Activated B cell treated with CpG ODN at 0.5 μM for 24 hours (primary cell): ENCODE results near the gene COL23A1. TPM values are rescaled to one million over a fixed set of nuclear protein-coding genes. Genes with fewer than 3 reads are reported as not detected.

Experiments used
- ATAC-seq: fragments of 200-7000 bp; cut with Tn5 transposase; one replicate; pipeline ENCODE4 v1.10.0; 2021; ENCODE audit warnings: low read depth, mild to moderate bottlenecking, moderate library complexity
- CTCF ChIA-PET: fragments of 350-600 bp; sonication (Branson Sonifier 250); formaldehyde crosslinking; loops from one replicate; lab custom pipeline; 2021; ENCODE audit warnings: antibody characterized with exemption; lab: Charles Lee
- POLR2A ChIA-PET: fragments of 350-600 bp; sonication (Branson Sonifier 250); formaldehyde crosslinking; loops from one replicate; lab custom pipeline; 2021; ENCODE audit warnings: antibody characterized with exemption; lab: Charles Lee
- DNase-seq: peaks from one replicate; pipeline ENCODE4 v3.0.0; 2022
- H3K27ac Mint-ChIP-seq: one replicate; pipeline ENCODE4 v1.8.0; 2020; ENCODE audit warnings: mixed read lengths
- H3K27me3 Mint-ChIP-seq: one replicate; pipeline ENCODE4 v1.8.0; 2021; ENCODE audit warnings: mixed read lengths
- H3K36me3 Mint-ChIP-seq: one replicate; pipeline ENCODE4 v1.8.0; 2021; ENCODE audit warnings: low read depth, mixed read lengths
- H3K4me1 Mint-ChIP-seq: one replicate; pipeline ENCODE4 v1.8.0; 2021; ENCODE audit warnings: mixed read lengths
- H3K4me3 Mint-ChIP-seq: one replicate; pipeline ENCODE4 v1.8.0; 2020; ENCODE audit warnings: mild to moderate bottlenecking, mixed read lengths
- H3K9me3 Mint-ChIP-seq: one replicate; pipeline ENCODE4 v1.8.0; 2020; ENCODE audit warnings: mixed read lengths
- CTCF ChIP-seq: fragments of 200-600 bp; IDR thresholded peaks from one replicate; pipeline ENCODE4 v1.8.0; 2022; ENCODE audit warnings: antibody characterized with exemption, mild to moderate bottlenecking
- intact Hi-C: fragments of 100-400 bp; cut with micrococcal nuclease; formaldehyde crosslinking; loops from one replicate; pipeline ENCODE4 v1.15.1; 2024
- total RNA-seq: library from RNA; stranded (reverse); gene quantifications from 2 replicates; pipeline ENCODE4 v1.2.3, GENCODE V29; 2022

Gene COL23A1
- total RNA-seq, 1 donor from 2014 or later, result not detected

GRCh38 chr5:178357678-178358077 lies 232.5 kb downstream of the COL23A1 start:
- DNase-seq (no peak), ATAC-seq (no peak)
- TF ChIP-seq CTCF, result no peak
- Mint-ChIP-seq H3K27me3 (peaks cover 18% of the 10 kb centered on the region), H3K4me3 (no peak overlapping the region), H3K4me1 (peaks cover 3% of the 10 kb centered on the region), H3K27ac (no peak overlapping the region), H3K36me3 (no peaks in the 10 kb centered on the region), H3K9me3 (no peaks in the 10 kb centered on the region)
- intact Hi-C loops, result no loop called here
- CTCF ChIA-PET, result no interaction called here
- POLR2A ChIA-PET, result no interaction called here

- intact Hi-C loops, result no loop called here
- no peak for TF ChIP-seq CTCF
- no peak for DNase-seq
- ChIA-PET CTCF (no interaction called here), POLR2A (no interaction called here)
- peaks cover 18% of the 10 kb centered on the region for H3K27me3 Mint-ChIP-seq
- no peak overlapping the region for H3K27ac Mint-ChIP-seq
- ATAC-seq, result no peak
- no peaks in the 10 kb centered on the region for H3K36me3 Mint-ChIP-seq
- no peaks in the 10 kb centered on the region for H3K9me3 Mint-ChIP-seq
- H3K4me3 Mint-ChIP-seq, result no peak overlapping the region
- peaks cover 3% of the 10 kb centered on the region for H3K4me1 Mint-ChIP-seq
Observed at GRCh38 chr5:178357121-178357521, 233.1 kb downstream of the COL23A1 start.

- ChIA-PET POLR2A (no interaction called here), CTCF (no interaction called here)
- no peak overlapping the region for H3K4me3 Mint-ChIP-seq
Observed at GRCh38 chr5:178356431-178356872, 233.7 kb downstream of the COL23A1 start.

GRCh38 chr5:178355671-178356070 lies 234.5 kb downstream of the COL23A1 start:
- TF ChIP-seq CTCF, result no peak
- H3K4me3 Mint-ChIP-seq, result no peak overlapping the region
- H3K36me3 Mint-ChIP-seq, result no peaks in the 10 kb centered on the region
- DNase-seq (no peak), ATAC-seq (no peak)
- ChIA-PET POLR2A (no interaction called here), CTCF (no interaction called here)
- no peak overlapping the region for H3K27ac Mint-ChIP-seq
- intact Hi-C loops, result no loop called here
- H3K4me1 Mint-ChIP-seq, result peaks cover 3% of the 10 kb centered on the region
- H3K27me3 Mint-ChIP-seq, result peaks cover 18% of the 10 kb centered on the region
- no peaks in the 10 kb centered on the region for H3K9me3 Mint-ChIP-seq

More at GRCh38 chr5:178356431-178356872, 233.7 kb downstream of the COL23A1 start:
- intact Hi-C loops, result no loop called here
- no peak for ATAC-seq
- no peak overlapping the region for H3K27ac Mint-ChIP-seq
- H3K9me3 Mint-ChIP-seq, result no peaks in the 10 kb centered on the region
- no peaks in the 10 kb centered on the region for H3K36me3 Mint-ChIP-seq
- H3K27me3 Mint-ChIP-seq, result peaks cover 18% of the 10 kb centered on the region
- peaks cover 3% of the 10 kb centered on the region for H3K4me1 Mint-ChIP-seq
- TF ChIP-seq CTCF, result no peak
- no peak for DNase-seq

- no peak overlapping the region for H3K4me3 Mint-ChIP-seq
- no peak for TF ChIP-seq CTCF
- ChIA-PET CTCF (no interaction called here), POLR2A (no interaction called here)
- no peak for ATAC-seq
- intact Hi-C loops, result no loop called here
- H3K27ac Mint-ChIP-seq, result no peak overlapping the region
- no peak for DNase-seq
- H3K36me3 Mint-ChIP-seq, result no peaks in the 10 kb centered on the region
- peaks cover 3% of the 10 kb centered on the region for H3K4me1 Mint-ChIP-seq
- peaks cover 18% of the 10 kb centered on the region for H3K27me3 Mint-ChIP-seq
- no peaks in the 10 kb centered on the region for H3K9me3 Mint-ChIP-seq
Observed at GRCh38 chr5:178353461-178353860, 236.7 kb downstream of the COL23A1 start.
